Measurements from ENCODE around the gene CD247. TPM values are rescaled to one million over a fixed set of nuclear protein-coding genes. Genes with fewer than 3 reads are reported as not detected.

Gene CD247
- total and polyA plus RNA-seq, 2 of the 13 experiments (the other 11 are each of a cell fraction or from before 2014, with no cell fraction given) = 0.20 TPM; not detected in 1

DNA sequence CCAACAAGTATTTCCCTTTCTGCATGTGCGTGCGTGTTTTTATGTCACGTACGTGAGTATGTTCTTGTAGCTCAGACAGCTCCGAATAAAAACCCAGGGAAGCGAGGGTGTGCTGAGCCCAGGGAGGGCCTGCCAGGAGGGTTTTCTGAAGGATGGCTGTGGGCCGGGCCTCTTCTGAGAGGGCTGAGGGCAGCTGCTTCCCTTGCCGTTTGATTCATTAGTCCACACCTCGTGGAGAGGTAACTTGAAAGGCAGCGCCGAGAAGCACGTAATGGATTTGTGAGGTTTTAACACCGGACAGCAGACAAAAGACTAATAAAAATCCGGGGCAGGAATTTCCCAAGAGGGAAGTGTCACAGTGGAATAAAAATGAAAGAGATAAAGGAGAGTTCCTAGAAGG lies 29.5 kb downstream of the CD247 start (continued):
- TF ChIP-seq KIAA2018 (CRISPR knock-in tag; IDR thresholded peaks at IDR 0.05; ENCODE audit: borderline replicate concordance) = no peak
- no peak for TF ChIP-seq ZNF160 (CRISPR knock-in tag; IDR thresholded peaks at IDR 0.05)
- TF ChIP-seq ZFP36L2 (CRISPR knock-in tag; IDR thresholded peaks at IDR 0.05) = no peak
- TF ChIP-seq SRSF4 (IDR thresholded peaks at IDR 0.05; ENCODE audit: low read depth, low read length, poor library complexity, severe bottlenecking) = no peak
- TF ChIP-seq ZNF558 (CRISPR knock-in tag; IDR thresholded peaks at IDR 0.05; ENCODE audit: borderline replicate concordance) = no peak
